ENCODE data around the gene MTFMT. TPM values are rescaled to one million over a fixed set of nuclear protein-coding genes. Genes with fewer than 3 reads are reported as not detected.

The MTFMT gene
- total RNA-seq, 2 donors from 2014 or later = 8.6 to 9.1 TPM

DNA sequence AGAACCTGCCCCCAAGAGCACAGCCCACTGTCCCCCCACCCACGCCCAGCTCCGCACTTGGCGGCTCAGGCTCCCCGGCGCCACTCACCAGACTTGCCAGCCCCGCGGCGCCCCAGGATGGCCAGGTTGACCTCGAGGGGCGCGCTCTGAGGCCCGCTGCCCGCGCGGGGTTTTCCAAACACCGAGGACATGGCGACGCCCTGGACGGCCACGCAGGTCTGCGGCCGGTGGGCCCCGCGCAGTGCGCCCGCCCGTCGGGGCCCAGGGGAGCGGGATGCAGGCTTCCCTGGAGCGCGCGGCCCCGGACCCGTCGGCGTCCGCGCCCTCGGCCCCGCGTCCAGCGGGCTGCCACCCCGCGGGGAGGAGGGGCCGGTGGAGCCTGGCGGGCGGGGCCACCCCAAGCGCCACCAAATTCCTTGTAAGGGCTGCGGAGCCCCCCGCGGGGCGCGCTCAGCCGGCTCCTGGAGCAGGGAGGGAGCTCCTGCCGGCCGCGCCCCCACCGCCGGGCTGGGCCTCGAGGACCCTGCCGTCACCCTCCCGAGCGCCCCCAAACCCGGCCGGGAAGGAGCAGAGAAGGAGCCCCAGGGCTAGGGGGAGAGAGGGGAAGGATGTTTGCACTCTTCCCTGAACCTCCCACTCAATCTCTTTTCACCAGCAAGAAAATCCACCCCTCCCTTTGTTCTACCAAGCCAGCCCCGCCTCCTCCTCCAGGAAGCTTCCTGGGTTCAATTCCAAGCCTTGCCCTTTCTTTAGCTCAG is 38.4 kb upstream of the MTFMT start, which contains the start of gene RASL12:
Gene RASL12 (minus strand): TSS at position 347 of the 758 bp plus-strand sequence. CDS start 156 bp downstream, at position 191.
- DNase-seq = no peak
- Mint-ChIP-seq H3K27me3 (peaks cover 43% of the 10 kb centered on the region), H3K4me1 (peaks cover 9% of the 10 kb centered on the region), H3K36me3 (ENCODE audit: low read depth) (peaks cover 8% of the 10 kb centered on the region), H3K4me3 (peak within 1 kb of the TSS; percentile 60), H3K27ac (no peak within 1 kb of the TSS)
- no peaks in the 10 kb centered on the region for H3K9me3 ChIP-seq (ENCODE audit: control insufficient read depth, low read length, poor library complexity, severe bottlenecking)
- ATAC-seq = no peak

DNA sequence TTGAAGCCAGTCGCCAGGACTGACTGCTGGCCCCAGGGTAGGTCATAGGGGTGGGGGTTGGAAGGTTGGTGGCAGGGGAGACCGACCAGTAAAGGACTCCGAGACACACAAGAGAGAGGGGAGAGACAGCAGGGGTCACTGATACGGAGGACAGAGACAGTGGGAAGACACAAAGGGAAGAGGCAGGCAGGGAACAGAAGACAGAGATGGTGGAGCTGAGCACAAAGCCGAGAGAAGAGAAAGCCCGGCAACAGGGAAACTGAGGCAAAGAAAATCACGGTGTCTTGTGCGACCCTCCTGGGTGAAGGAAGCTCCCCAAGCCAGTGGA is 37.8 kb upstream of the MTFMT start:
- Mint-ChIP-seq H3K4me1 (peaks cover 9% of the 10 kb centered on the region), H3K4me3 (peak overlapping the region; percentile 60), H3K27ac (no peak overlapping the region), H3K27me3 (peaks cover 48% of the 10 kb centered on the region), H3K36me3 (ENCODE audit: low read depth) (peaks cover 8% of the 10 kb centered on the region)
- ATAC-seq (no peak), DNase-seq (no peak)
- H3K9me3 ChIP-seq (ENCODE audit: control insufficient read depth, low read length, poor library complexity, severe bottlenecking) = no peaks in the 10 kb centered on the region

GRCh38 chr15:65066635-65067316 is 37.3 kb upstream of the MTFMT start:
- ATAC-seq (no peak), DNase-seq (no peak)
- Mint-ChIP-seq H3K4me3 (peak overlapping the region; percentile 60), H3K36me3 (ENCODE audit: low read depth) (peaks cover 8% of the 10 kb centered on the region), H3K27ac (no peak overlapping the region), H3K4me1 (peaks cover 9% of the 10 kb centered on the region), H3K27me3 (peaks cover 51% of the 10 kb centered on the region)
- no peaks in the 10 kb centered on the region for H3K9me3 ChIP-seq (ENCODE audit: control insufficient read depth, low read length, poor library complexity, severe bottlenecking)

GRCh38 chr15:65066001-65066634 is 36.7 kb upstream of the MTFMT start:
- Mint-ChIP-seq H3K27me3 (peaks cover 52% of the 10 kb centered on the region), H3K4me3 (no peak overlapping the region), H3K27ac (no peak overlapping the region), H3K4me1 (peaks cover 9% of the 10 kb centered on the region), H3K36me3 (ENCODE audit: low read depth) (peaks cover 8% of the 10 kb centered on the region)
- ATAC-seq (no peak), DNase-seq (no peak)
- H3K9me3 ChIP-seq (ENCODE audit: control insufficient read depth, low read length, poor library complexity, severe bottlenecking) = no peaks in the 10 kb centered on the region

GRCh38 chr15:65062726-65063125 is 33.3 kb upstream of the MTFMT start:
- DNase-seq = no peak
- Mint-ChIP-seq H3K27me3 (peaks cover 48% of the 10 kb centered on the region), H3K4me1 (peaks cover 6% of the 10 kb centered on the region), H3K4me3 (no peak overlapping the region), H3K36me3 (ENCODE audit: low read depth) (peaks cover 8% of the 10 kb centered on the region), H3K27ac (no peak overlapping the region)
- no peak for ATAC-seq
- H3K9me3 ChIP-seq (ENCODE audit: control insufficient read depth, low read length, poor library complexity, severe bottlenecking) = peaks cover 4% of the 10 kb centered on the region

- DNase-seq = no peak
- H3K27ac Mint-ChIP-seq = no peak overlapping the region
- H3K9me3 ChIP-seq (ENCODE audit: control insufficient read depth, low read length, poor library complexity, severe bottlenecking) = peaks cover 4% of the 10 kb centered on the region
- peaks cover 5% of the 10 kb centered on the region for H3K36me3 Mint-ChIP-seq (ENCODE audit: low read depth)
- no peak for ATAC-seq
- H3K4me1 Mint-ChIP-seq = peaks cover 2% of the 10 kb centered on the region
- H3K4me3 Mint-ChIP-seq = no peak overlapping the region
- H3K27me3 Mint-ChIP-seq = peaks cover 44% of the 10 kb centered on the region
Measured at GRCh38 chr15:65062061-65062460, 32.6 kb upstream of the MTFMT start.

- ATAC-seq (no peak), DNase-seq (no peak)
- Mint-ChIP-seq H3K36me3 (ENCODE audit: low read depth) (peaks cover 5% of the 10 kb centered on the region), H3K4me1 (peaks cover under 1% of the 10 kb centered on the region), H3K27me3 (peaks cover 42% of the 10 kb centered on the region), H3K4me3 (no peak overlapping the region), H3K27ac (no peak overlapping the region)
- peaks cover 4% of the 10 kb centered on the region for H3K9me3 ChIP-seq (ENCODE audit: control insufficient read depth, low read length, poor library complexity, severe bottlenecking)
Measured at GRCh38 chr15:65060641-65061397, 31.4 kb upstream of the MTFMT start.

GRCh38 chr15:65059931-65060596 is 30.6 kb upstream of the MTFMT start:
- Mint-ChIP-seq H3K4me3 (no peak overlapping the region), H3K36me3 (ENCODE audit: low read depth) (peaks cover 4% of the 10 kb centered on the region), H3K27me3 (peaks cover 39% of the 10 kb centered on the region), H3K4me1 (no peaks in the 10 kb centered on the region), H3K27ac (no peak overlapping the region)
- no peak for DNase-seq
- H3K9me3 ChIP-seq (ENCODE audit: control insufficient read depth, low read length, poor library complexity, severe bottlenecking) = peaks cover 4% of the 10 kb centered on the region
- no peak for ATAC-seq

DNA sequence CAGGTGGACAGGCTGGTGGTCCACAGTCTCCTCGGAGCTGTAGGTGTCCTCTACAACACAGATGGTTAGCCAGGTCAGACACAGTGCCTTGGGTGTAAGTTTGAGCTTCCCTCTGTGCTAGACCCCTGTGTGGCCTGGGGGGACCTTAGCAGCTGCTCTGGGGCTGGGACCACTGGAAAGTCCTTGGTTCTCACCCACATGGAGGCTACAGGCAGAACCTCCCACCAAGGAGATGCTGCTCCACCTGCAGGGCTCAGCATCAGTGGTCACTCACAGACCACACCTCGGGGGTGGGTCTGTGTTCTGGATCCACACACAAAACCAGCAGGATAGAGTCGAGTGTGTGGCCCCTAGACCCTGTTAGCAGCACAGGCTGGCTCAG is 29.9 kb upstream of the MTFMT start:
- H3K36me3 Mint-ChIP-seq (ENCODE audit: low read depth) = peaks cover 4% of the 10 kb centered on the region
- no peak for ATAC-seq

DNA sequence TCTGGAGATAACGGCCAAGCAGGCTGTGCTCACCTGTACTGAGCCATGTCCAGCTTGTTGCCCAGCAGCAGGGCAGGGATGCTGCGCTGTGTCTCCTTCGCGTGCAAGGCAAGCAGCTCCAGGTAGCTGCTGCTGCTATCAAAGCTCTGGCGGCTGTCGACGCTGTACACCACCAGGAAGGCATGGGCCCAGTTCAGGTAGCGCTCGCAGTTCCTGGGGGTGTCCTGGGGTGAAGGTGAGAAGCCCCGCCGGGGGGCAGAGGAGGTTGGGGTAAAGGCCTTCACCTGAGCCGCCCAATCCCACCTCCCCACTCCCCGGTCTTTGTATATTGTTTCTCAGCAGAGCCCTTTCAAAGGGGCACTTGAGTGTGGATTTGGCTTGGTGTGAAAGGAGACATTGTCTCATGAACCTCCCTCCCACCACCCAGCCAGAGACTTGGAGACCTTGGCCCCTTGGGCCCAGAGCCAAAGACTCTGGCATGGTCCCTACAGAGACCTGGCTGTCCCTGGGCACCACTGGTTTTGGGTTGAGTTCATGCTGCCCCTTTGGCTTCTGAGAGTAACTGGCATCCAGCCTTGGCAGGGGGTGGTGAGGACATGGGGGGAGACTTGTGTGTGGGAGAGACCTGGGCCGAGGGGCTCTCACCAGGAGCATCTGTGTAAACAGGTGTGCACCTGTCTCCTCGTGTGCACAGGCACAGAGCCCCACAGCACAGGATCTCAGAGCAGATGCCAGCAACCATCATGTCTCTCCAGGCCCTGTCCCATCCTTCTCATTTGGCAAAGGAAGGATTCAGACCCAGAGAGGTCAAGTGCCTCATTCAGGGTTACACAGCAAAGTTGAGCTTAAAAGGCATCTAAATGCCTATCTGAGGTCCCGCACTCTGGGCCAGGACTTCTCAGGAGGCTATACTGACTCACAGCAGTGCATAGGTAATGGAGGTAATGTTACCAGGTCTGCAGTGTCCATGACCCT is 29.2 kb upstream of the MTFMT start:
- DNase-seq (no peak), ATAC-seq (no peak)
- H3K27ac Mint-ChIP-seq = no peak overlapping the region
- H3K4me1 Mint-ChIP-seq = no peaks in the 10 kb centered on the region
- no peak overlapping the region for H3K4me3 Mint-ChIP-seq
- peaks cover 4% of the 10 kb centered on the region for H3K9me3 ChIP-seq (ENCODE audit: control insufficient read depth, low read length, poor library complexity, severe bottlenecking)
- peaks cover 4% of the 10 kb centered on the region for H3K36me3 Mint-ChIP-seq (ENCODE audit: low read depth)
- peaks cover 35% of the 10 kb centered on the region for H3K27me3 Mint-ChIP-seq

More for the DNA sequence above, 29.9 kb upstream of the MTFMT start:
- H3K4me1 Mint-ChIP-seq = no peaks in the 10 kb centered on the region
- H3K9me3 ChIP-seq (ENCODE audit: control insufficient read depth, low read length, poor library complexity, severe bottlenecking) = peaks cover 4% of the 10 kb centered on the region
- no peak overlapping the region for H3K27ac Mint-ChIP-seq
- DNase-seq = no peak
- H3K4me3 Mint-ChIP-seq = no peak overlapping the region
- H3K27me3 Mint-ChIP-seq = peaks cover 37% of the 10 kb centered on the region

- H3K9me3 ChIP-seq (ENCODE audit: control insufficient read depth, low read length, poor library complexity, severe bottlenecking) = peaks cover 4% of the 10 kb centered on the region
- no peak overlapping the region for H3K27ac Mint-ChIP-seq
- no peak overlapping the region for H3K4me3 Mint-ChIP-seq
- no peaks in the 10 kb centered on the region for H3K4me1 Mint-ChIP-seq
- ATAC-seq = no peak
- peaks cover 24% of the 10 kb centered on the region for H3K27me3 Mint-ChIP-seq
- H3K36me3 Mint-ChIP-seq (ENCODE audit: low read depth) = peaks cover 2% of the 10 kb centered on the region
- DNase-seq = no peak
Measured at GRCh38 chr15:65057549-65057940, 28.1 kb upstream of the MTFMT start.
